ENCODE data around the gene DUSP8.
"Not testable (repeated sequence)": the region's sequence is repeated elsewhere in the genome, so short reads cannot be mapped to it uniquely, and the experiment has no call there.

The DUSP8 gene

DNA sequence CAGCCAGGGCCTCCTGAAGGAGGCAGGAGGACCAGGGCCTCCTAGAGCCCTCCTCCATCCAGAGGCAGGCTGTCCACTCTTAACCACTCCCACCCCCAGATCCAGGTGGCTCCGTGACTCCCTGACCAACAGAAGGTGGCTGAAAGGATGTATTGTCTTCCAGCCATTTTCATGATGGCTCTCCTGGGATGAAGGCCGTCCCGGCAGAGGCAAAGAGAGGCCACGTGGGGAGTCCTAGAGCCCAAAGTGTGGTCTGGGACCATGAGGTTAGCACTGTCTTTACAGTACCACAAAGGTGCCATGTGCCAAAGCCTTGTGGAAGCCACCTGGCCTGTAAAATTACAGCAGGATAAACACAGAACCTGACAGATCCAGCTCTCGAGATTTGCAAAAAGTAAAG is 42.3 kb downstream of the DUSP8 start:
- no peak for DNase-seq

DNA sequence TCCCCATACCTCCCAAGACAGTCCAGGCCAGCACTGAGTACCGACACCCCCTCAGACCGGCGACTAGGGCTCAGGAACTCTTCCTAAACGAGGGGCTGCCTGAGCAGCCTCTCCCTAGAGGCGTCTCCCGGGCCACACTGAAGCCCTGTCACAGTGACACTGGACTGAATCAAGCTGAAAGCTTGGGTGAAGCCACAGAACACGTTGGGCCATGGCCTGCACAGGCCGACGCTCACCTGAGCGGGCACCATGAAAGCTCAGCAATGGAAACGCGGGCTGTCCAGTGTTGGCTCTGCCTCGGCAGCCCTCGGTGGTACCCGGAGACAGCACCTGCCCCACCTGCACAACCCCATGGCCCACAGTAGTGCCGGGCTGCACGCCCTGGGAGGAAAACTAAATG is 42.8 kb downstream of the DUSP8 start:
- no peak for DNase-seq

DNA sequence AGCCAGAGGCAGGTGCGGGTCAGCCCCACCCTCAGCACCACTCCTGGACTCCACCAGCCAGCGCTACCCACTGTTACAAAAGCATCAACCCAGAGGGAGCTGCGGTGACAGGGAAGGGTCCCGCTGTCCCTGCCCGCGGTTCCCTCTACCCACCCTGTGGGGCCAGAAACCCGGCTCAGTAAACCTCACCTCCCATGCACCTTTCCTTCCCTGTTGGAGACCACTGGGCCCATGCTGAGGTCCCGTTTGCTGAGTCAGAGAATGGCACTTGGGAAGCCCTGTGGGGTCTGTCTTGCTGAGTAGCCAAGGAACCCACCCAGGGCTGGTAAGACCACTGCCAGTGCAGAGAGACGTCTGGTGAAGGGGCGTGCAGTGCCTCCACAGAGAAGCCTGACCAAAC is 43.4 kb downstream of the DUSP8 start:
- no peak for DNase-seq

DNA sequence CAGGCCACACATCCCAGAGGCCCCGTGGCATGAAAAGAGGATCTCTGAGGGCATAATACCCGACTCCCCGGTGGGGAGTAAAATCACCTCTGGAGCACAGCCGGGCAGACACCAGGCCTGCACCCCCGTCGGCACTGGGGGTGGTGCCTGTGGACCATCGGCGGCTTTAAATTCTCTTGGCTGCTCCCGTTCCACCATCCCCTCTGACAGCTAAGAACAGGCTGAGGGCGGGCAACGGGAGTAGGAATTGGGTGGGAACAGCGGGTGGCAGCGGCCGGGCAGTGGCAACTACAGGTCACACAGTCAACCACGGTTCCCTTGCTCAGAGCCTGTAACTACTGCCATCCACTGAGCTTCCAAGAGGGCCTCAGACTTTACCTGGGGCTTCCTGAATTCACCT is 45.3 kb downstream of the DUSP8 start:
- no peak for DNase-seq

DNA sequence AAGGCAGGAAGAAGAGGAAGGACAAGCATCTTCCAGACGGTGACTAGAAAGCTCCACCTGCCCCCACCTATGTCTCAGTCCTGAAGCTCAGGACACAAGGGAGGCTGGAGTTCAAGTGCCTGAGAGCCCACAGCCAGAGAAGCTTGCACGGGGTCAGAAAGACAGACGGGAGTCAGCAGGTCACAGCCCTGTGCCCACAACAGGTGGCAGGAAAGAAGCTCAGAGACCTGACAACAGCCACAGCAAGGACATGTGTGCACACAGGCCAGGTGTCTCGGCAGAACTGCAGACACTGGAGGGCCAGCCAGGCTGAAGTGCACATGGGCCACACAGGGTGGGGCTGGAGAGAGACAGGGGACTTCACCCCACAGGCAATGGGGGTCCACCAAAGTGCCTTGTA is 48.3 kb downstream of the DUSP8 start:
- DNase-seq = no peak

GRCh38 chr11:1523077-1523476 is 49.0 kb downstream of the DUSP8 start:
- DNase-seq = no peak

DNA sequence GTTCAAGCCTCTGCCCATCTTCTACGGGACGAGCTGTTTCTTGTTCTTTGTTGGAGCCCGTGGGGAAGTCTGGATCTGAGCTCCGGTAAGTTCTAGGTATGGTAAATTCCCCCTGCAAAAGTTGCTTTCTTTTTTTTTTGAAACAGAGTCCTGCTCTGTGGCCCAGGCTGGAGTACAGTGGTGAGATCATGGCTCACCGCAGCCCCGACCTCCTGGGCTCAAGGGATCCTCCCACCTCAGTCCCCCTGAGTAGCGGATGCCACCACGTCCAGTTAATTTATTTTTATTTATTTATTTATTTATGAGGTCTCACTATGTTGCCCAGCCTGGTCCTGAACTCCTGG is 50.0 kb downstream of the DUSP8 start:
- no peak for DNase-seq

DNA sequence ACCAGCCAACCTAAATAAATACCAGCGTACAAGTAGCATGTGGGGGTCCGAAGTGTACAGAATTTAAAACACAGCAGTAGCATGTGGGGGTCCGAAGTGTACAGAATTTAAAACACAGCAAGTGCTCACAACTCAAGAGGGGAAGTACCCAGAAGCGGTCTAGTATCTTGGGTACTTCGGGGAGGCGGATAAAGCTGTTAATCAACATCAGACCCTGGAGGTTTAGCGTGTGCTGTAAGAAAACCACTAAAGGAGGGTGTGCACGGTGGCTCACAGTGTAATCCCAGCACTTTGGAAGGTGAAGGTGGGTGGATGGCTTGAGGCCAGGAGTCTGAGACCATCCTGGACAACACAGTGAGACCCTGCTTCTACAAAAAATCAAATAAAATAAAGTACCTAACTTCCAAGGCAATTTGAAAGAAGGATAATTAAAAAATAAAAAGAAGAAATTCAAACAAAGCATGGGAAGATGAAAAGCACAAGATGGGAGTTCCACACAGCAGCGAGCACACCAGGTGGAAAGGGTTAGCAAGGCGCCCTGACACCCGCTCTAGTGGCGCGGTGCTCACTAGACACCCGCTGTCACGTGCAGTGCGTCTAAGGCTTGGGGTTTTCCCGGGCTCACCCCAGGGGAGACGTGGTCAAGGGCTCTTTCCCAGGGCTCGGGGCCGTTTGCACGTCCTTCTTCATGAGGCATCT is 50.5 kb downstream of the DUSP8 start:
- DNase-seq = no peak

DNA sequence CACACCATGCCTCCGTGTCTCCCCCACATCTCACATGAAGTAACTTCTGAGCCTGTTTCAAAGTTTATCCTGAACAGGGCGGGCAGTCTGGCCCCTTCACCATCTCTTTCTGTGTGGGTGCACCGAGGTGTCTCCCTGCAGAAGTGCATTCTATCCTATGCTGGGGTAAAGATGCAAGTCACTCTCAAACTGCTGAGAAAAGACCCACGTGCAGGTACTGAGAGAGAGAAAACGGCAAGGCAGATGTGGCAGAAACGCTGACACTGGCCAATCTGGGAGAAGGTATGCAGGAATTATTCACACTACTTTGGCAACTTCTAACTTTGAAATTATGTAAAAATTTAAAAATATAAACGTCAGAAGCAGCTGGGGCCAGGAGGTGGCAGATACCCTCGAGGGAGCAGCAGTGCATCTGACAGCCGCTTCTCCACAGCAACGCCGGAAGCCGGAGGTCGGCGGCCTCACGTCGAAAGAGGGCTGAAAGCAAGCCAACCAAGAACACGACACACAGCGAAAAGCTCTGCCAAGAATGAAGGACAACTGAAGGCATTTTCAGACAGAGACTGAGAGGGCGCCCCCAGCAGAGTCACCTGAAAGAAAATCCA is 51.3 kb downstream of the DUSP8 start:
- no peak for DNase-seq

DNA sequence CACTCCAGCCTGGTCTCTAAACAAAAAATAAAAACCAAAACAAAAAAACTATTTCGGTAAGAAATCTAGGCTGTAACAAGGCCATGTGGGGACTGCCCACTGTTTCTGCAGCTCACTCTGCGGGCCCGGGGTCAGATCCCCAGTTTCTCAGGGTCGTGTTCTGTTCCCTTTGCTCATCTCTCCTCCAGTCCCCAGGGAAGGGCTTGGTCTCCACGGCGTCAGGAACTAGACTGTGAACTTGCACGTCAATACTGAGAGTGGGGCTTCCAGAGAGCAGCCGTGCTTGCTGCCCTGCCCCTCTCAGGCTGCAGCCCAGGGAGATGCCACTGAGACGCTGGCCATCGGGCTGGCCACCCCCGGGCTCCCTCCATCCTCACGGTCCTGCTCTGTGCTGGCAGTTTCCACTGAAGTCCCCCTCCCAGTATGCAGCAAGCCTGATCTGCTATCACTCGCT is 51.8 kb downstream of the DUSP8 start:
- no peak for DNase-seq

- DNase-seq = no peak
These were observed 52.8 kb downstream of the DUSP8 start for GRCh38 chr11:1519028-1520010.

- no peak for DNase-seq
These were observed 53.8 kb downstream of the DUSP8 start for GRCh38 chr11:1518301-1518700.

DNA sequence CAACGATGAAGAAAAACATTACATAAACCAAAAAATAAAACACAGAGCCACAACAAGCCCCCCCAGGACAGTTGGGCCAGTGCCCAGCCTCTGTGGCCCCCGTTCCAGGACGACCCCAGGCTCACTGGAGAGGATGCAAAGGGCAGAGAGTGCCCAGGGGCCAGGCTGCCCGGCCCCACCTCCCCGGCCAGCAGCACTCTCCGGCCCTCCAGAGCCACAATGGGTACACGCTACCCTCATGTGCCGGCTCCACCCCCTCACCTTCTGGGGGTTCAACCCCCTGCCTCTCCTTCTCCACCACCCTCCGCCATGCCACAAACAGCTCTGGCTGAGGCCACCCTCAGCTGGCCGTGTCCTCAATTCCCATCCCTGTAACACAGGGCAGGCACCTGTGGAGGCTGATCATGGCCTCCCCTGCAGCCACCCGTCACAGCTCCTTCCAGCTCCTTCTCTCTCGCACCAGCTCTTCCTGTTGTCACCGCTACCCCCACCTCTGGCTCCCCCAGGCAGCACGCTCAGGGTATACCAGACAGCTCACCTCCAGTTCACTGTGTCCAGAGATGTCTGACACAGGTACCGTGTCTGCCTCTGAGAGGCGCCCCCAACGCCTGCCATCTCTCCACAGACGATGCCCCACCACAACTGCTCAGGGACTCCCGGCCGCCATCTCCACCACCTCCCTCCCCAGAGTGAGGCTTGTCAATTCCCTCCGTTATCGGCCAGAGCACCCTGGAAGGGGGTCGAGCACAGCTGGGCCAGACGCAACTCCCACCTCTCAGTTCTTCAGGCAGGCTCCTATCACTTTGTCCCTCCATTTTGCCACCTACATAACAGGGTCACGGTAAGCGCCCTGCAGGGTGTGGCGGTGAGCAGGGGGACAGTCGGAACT is 54.7 kb downstream of the DUSP8 start:
- DNase-seq = no peak

GRCh38 chr11:1516273-1517067 is 55.6 kb downstream of the DUSP8 start:
- DNase-seq = no peak

DNA sequence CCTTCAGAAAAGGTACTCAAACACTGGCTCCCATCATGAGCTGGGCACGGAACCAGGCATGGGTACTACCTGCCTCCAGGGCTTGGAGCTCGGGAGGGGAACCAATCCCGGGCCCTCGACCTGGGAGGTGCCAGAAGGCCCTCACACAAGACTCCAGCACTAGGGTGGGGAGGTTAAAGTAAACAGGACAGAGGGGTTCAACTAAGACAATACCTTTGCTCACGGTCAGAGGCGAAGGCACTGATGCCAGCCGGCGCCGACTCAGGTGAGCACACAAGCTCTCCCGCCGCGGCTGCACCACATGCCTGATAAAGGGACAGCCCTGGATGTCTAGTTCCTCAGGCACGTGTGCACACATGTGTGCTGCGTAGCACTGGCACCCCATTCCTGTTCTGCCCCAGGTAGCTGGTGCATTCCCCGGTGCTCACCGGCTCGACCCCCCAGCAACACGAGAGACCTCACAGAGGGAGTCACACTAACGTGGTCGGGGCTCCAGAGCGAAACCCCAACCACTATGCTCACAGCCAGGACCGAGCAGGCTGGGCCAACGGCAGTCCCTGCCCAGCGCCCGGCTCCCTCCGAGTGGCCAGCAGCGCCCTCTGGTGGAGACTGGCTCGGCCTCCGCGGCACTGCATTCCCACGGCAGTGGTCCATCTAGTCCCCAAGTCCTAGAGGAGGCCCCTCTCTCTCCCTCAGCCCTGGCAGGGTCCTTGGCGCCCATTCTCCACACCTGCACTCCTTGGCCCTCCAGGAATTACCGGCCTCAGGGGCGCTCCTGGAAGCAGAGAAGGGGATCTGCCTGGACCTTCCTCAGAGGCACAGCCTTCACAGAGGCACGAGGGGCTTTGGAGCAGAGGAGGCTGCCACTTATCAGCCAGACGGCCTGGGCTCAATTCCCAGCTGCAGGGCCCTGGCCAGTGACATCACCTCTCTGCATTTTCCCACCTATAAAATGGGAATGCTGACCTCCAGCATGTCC is 56.7 kb downstream of the DUSP8 start:
- peak; percentile 82 to 85 for DNase-seq

DNA sequence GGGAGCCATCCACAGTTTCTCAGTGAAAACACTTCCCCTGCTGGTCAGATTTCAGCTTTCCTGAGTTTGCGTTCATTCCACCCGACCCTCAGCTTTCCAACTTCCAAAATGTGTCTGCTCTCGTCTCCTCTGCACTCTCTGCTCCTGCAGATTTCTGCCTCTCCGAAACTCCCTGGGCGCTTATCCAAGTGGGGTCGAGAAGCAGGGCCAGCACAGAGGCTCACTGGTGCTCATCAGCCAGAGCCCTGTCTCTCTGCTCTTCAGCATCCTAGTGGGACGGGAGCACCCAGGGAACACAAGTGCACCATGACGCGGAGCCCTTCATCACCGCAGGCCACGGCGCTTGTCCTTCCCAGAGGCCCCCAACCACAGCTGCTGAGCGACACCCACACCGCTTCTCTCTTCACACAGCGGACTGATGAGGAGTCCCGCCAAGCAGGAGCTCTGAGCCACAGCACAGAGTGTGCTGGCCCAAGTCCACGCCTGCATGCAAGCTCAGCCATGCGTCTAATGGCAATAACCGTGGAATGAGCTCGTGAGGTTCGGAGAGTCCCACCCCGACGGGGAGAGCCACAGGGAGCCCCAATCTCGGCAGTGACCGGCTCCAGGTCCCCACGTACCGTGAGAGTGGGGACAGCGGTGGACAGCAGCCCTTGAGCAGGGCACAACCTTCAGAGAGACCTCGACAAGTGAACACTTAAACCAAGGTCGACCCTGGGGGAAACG is 57.6 kb downstream of the DUSP8 start:
- DNase-seq = no peak

GRCh38 chr11:1513326-1514296 is 58.5 kb downstream of the DUSP8 start:
- no peak for DNase-seq

- DNase-seq = not testable (repeated sequence)
These were observed 59.4 kb downstream of the DUSP8 start for GRCh38 chr11:1512531-1513258.
